Breast epithelium (tissue), 3 donors: Measurements from ENCODE around the gene GPATCH4.

ENCODE experiments used
- POLR2A ChIP-seq: fragments of 450-650 bp; IDR thresholded peaks from one replicate; pipeline ENCODE4 v1.6.1; 2016; ENCODE audit warnings: antibody characterized with exemption, mild to moderate bottlenecking, moderate library complexity
- TF ChIP-seq, protein P1 (sequence below), 3 donors: fragments of 450-650 bp; IDR thresholded peaks; one replicate each; pipeline ENCODE4 v1.5.1; 2016 to 2017; ENCODE audit warnings: antibody characterized with exemption in 3 of 3, mild to moderate bottlenecking in 3 of 3, moderate library complexity in 3 of 3

DNA sequence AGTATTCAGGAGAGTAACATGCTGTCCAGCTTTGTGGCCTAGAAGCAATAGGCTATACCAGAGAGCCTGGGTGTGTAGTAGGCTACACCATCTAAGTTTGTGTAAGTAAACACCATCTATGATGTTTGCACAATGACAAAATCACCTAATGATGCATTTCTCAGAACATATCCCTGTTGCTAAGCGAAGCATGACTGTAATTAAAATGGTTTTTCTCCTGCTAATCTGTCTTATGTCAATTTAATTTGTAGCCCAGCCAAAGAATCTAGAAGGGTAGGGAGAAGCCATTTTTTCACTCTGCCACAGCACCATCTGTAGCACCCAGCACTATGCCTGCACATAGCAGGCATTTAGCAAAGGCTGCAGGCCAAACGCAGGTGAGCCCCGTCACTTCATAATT lies 23.7 kb downstream of the GPATCH4 start:
- TF ChIP-seq, protein P1, sequence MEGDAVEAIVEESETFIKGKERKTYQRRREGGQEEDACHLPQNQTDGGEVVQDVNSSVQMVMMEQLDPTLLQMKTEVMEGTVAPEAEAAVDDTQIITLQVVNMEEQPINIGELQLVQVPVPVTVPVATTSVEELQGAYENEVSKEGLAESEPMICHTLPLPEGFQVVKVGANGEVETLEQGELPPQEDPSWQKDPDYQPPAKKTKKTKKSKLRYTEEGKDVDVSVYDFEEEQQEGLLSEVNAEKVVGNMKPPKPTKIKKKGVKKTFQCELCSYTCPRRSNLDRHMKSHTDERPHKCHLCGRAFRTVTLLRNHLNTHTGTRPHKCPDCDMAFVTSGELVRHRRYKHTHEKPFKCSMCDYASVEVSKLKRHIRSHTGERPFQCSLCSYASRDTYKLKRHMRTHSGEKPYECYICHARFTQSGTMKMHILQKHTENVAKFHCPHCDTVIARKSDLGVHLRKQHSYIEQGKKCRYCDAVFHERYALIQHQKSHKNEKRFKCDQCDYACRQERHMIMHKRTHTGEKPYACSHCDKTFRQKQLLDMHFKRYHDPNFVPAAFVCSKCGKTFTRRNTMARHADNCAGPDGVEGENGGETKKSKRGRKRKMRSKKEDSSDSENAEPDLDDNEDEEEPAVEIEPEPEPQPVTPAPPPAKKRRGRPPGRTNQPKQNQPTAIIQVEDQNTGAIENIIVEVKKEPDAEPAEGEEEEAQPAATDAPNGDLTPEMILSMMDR (IDR thresholded peaks at IDR 0.05), result no peak
- no peak for TF ChIP-seq POLR2A
